Right cardiac atrium (tissue), 5 donors: ENCODE results near the gene CCDC117. TPM values are rescaled to one million over a fixed set of nuclear protein-coding genes. Genes with fewer than 3 reads are reported as not detected.
"Not testable (repeated sequence)": the region's sequence is repeated elsewhere in the genome, so short reads cannot be mapped to it uniquely, and the experiment has no call there.

ENCODE experiments used
- ATAC-seq, 2 donors: fragments of 200-7000 bp; cut with Tn5 transposase; one replicate each; pipeline versions ENCODE4 v1.8.0 to v1.9.1; 2020; ENCODE audit warnings: moderate library complexity in 2 of 2, mild to moderate bottlenecking in 1 of 2
- DNase-seq, 3 donors: peaks; one replicate each; pipeline ENCODE4 v3.0.0-alpha.2; 2020
- H3K27ac ChIP-seq: one replicate; pipeline ENCODE4 v1.5.1; 2013; ENCODE audit warnings: mild to moderate bottlenecking, low read length, control low read depth, moderate library complexity
- H3K27me3 ChIP-seq: one replicate; pipeline ENCODE4 v1.6.1; 2013; ENCODE audit not compliant: control insufficient read depth, insufficient read depth
- H3K4me1 ChIP-seq: one replicate; pipeline ENCODE4 v1.6.1; 2013; ENCODE audit warnings: low read length; ENCODE audit not compliant: control insufficient read depth, insufficient read depth
- H3K4me3 ChIP-seq: one replicate; pipeline ENCODE4 v1.5.1; 2013; ENCODE audit warnings: low read length, control low read depth
- H3K9me3 ChIP-seq: one replicate; pipeline ENCODE4 v1.6.1; 2013; ENCODE audit warnings: low read length; ENCODE audit not compliant: control insufficient read depth
- WGBS: extraction: QIAGEN DNeasy Blood & Tissue Kit; methylation state at CpG from one replicate; pipeline ENCODE4 v1.1.7; 2013; 5-methylcytosine and 5-hydroxymethylcytosine counted together
- intact Hi-C, 4 donors: fragments of 100-400 bp; cut with DNase I; formaldehyde crosslinking; loops; one replicate each; pipeline versions ENCODE4 v1.11.0 to v1.14.0; 2022 to 2023
- polyA plus RNA-seq: library from polyadenylated mRNA; stranded (reverse); fragments of 200-250 nt; gene quantifications from one replicate; pipeline ENCODE4 v1.2.3, GENCODE V29; 2013
- total RNA-seq, 4 donors: library from RNA; stranded (reverse); fragmentation: NEBNext Ultra II Directional; extraction: Animal tissue kit (Norgen Biotek cat#: 25700); gene quantifications; one replicate each; pipeline ENCODE4 v1.2.1, GENCODE V29; 2021
- donor health status: healthy with polysubstance abuse.
- donor health status: DM: no; HTN: yes; CAD: no.
- donor health status: DM: no; HTN: no; CAD: no.
- donor health status: DM: no; HTN: yes; CAD: no; lungs with severe emphysema.
- donor health status: DM: yes; HTN: yes; CAD: no.

Gene CCDC117
- total and polyA plus RNA-seq, 5 donors: 6.6 to 14.0 (median 13.3) TPM

DNA sequence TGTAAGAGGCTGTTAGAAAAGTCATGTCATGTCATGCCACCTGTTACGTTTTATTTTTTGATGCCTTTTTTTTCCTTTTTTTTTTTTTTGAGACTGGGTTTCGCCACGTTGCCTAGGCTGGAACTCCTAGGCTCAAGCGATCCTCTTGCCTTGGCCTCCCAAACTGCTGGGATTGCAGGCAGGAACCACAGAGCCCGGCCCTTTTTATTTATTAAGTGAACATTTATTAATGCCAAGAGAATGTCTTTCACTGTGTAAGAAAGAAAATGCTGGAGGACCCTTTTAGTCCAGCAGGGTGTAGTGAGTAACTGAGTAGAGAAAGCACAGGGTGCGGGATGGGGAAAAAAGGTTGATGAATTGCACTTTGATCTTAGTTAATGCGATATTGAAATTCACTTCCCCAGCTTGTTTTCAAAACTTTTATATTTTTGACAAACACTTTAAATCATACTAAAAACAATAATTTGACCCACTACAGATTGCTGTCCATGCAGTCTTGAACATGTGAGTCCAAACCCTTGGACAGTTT, 30.2 kb downstream of the CCDC117 start:
- WGBS: 79% methylated on average over 7 of the region's 7 CpGs
- DNase-seq (no peak), ATAC-seq (no peak)
- Histone ChIP-seq H3K9me3 (no peaks in the 10 kb centered on the region), H3K27ac (no peak overlapping the region), H3K4me1 (no peaks in the 10 kb centered on the region), H3K27me3 (no peaks in the 10 kb centered on the region), H3K4me3 (no peak overlapping the region)
- intact Hi-C loops: no loop called here

DNA sequence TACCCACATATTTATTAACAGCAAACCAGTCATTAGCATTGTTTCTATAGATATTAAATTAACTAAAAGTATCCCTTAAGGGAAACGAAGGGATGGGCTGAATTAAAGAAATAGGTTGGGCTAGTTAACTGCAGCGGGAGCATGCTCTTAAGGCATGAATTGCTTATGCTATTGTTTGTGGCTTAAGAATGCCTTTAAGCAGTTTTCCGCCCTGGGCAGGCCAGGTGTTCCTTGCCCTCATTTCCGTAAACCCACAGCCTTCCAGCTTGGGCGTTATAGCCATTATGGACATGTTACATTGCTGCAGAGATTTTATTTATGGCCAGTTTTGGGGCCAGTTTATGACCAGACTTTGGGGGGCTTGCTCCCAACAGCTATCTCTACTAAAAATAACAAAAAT, 32.9 kb downstream of the CCDC117 start:
- intact Hi-C loops, DNase-seq, H3K4me3 ChIP-seq, H3K9me3 ChIP-seq, H3K27ac ChIP-seq, H3K4me1 ChIP-seq, H3K27me3 ChIP-seq, ATAC-seq: not testable (repeated sequence)
- 93% methylated on average over 5 of the region's 5 CpGs for WGBS

DNA sequence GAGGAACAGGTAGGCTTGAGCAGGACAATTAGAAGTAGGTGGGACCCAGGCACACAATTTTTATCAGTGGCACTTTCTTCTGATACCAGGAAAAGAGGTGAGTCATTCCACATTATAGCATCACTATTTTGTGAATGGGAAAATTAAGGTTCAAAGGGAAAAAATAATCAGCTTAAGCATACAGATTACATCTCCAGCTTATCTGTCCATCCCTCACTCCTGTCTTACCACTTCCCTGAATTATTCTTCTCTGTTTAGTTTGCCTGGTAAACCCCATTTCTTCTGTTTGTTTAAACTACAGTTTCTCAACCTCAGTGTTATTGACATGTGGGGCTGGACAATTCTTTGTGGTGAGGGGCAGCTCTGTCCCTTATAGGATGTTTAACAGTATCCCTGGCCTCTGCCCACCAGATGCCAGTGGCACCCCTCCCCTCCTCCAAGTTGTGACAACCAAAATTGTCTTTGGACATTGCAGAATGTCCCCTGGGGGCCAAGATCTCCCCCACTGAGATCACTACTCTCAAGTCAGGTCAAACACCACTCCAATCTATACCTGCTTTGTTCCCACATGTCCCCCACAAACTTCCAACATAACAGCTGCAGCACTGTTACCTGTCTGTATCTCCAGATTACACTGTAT, 36.3 kb downstream of the CCDC117 start:
- intact Hi-C loops: no loop called here
- ATAC-seq (no peak), DNase-seq (no peak)
- Histone ChIP-seq H3K9me3 (no peaks in the 10 kb centered on the region), H3K27me3 (no peaks in the 10 kb centered on the region), H3K4me3 (no peak overlapping the region), H3K27ac (no peak overlapping the region), H3K4me1 (no peaks in the 10 kb centered on the region)

DNA sequence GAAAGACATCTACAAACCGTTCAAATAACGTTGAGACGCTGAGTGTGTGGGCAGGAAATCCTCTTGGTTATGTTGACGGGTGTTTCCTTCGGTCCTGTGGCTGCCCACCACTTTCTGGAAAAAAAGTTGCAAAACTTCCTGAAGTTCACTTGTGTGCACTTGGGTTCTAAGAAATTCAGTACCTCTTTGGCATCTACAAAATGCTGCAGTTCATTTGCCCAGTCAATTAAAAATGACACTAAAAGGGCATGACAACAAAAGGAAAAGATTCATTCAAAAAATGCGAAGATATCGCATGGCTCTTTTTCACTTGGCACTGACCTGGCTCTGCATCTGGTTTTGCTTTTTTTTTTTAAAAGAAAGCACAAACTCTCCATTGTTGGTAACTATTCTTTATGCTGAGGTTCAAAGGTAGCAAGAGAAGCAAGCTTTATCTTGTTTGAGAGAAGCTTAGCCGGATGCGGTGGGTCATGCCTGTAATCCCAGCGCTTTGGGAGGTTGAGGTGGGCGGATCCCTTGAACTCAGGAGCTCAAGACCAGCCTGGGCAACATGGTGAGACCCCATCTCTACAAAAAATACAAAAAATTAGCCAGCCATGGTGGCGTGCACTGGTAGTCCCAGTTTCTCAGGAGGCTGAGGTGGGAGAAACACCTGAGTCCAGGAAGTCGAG, 38.5 kb downstream of the CCDC117 start:
- ATAC-seq (peak; percentile 39 to 61), DNase-seq (no peak)
- Histone ChIP-seq H3K4me3 (no peak overlapping the region), H3K4me1 (no peaks in the 10 kb centered on the region), H3K27ac (no peak overlapping the region), H3K27me3 (no peaks in the 10 kb centered on the region), H3K9me3 (no peaks in the 10 kb centered on the region)
- 72% methylated on average over 13 of the region's 13 CpGs for WGBS
- intact Hi-C loops: no loop called here

DNA sequence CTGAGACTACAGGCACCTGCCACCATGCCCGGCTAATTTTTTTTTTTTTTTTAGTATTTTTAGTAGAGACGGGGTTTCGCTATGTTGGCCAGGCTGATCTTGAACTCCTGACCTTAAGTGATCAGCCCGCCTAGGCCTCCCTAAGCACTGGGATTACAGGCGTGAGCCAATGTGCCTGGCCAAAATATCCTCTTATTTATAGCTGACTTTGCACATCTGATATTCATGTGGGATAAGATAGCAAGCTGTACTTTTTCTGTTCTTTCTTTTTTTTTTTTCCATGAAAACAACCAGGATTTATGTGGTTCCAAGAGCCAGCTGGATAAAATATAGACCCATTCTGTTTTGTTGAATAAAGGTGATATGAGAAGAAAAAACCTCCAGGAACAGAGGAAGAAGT, 40.0 kb downstream of the CCDC117 start:
- WGBS: 35% methylated on average over 5 of the region's 5 CpGs
- no peaks in the 10 kb centered on the region for H3K4me1 ChIP-seq
- no peak overlapping the region for H3K4me3 ChIP-seq
- H3K27me3 ChIP-seq: no peaks in the 10 kb centered on the region
- H3K27ac ChIP-seq: no peak overlapping the region
- ATAC-seq: peak in 1 of 2 donors; percentile 49
- no peaks in the 10 kb centered on the region for H3K9me3 ChIP-seq
- no peak for DNase-seq
- intact Hi-C loops: no loop called here

DNA sequence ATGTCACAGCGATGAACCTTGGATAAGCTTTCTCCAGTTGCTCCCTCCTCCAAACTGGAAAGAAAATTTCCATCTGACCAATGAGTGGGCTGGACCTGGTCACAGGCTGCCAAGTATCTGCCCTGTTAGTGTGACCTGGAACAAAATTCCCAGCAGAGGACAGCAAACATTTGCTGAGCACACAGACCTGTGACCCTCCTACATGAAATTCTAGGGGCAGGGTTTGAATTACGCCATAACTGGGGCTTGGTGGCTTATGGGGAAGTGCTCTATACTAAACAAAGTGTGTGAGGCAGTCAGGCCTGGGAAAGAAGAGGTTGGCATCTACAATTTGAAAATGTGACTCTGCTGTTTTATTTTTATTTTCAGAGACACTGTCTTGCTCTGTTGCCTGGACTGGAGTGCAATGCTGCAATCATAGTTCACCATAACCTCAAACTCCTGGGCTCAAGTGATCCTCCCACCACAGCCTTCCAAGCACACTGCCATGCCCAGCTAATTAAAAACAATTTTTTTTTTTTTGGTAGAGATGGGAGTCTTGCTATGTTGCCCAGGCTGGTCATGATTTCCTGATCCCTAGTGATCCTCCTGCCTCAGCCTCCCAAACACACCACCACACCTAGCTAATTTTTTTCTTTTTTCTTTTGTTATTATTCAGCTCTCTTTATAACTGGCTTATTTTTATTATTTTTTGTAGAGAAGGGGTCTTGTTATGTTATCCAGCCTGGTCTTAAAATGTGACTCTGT, 41.5 kb downstream of the CCDC117 start:
- Histone ChIP-seq H3K9me3 (no peaks in the 10 kb centered on the region), H3K27ac (peak overlapping the region; percentile 45), H3K4me1 (peaks cover 6% of the 10 kb centered on the region), H3K4me3 (no peak overlapping the region), H3K27me3 (no peaks in the 10 kb centered on the region)
- 79% methylated on average over 2 of the region's 2 CpGs for WGBS
- DNase-seq (no peak), ATAC-seq (peak; percentile 67 to 85)
- intact Hi-C loops: no loop called here

DNA sequence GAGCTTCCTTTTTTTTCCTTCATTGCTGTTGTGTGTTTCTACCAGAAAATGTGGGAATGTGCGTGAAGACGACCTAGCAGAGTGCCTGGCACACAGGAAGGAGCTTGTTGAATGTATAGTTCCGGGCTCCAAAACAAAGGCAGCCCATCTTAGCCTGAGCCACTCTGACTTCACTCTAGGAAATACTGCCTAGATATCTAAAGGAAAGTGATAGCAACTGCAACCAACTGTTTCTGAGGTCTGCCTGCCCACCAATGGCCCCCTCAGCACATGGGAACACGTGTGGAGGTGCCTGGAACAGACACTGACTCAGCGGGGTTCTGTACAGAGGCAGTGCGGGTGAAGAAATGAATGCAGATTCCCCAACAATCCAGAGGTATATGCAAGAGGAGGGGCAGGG, 42.6 kb downstream of the CCDC117 start:
- H3K9me3 ChIP-seq: no peaks in the 10 kb centered on the region
- ATAC-seq (no peak), DNase-seq (no peak)
- H3K4me1 ChIP-seq: peaks cover 6% of the 10 kb centered on the region
- H3K27me3 ChIP-seq: no peaks in the 10 kb centered on the region
- intact Hi-C loops: no loop called here
- no peak overlapping the region for H3K27ac ChIP-seq
- no peak overlapping the region for H3K4me3 ChIP-seq
- WGBS: 74% methylated on average over 6 of the region's 6 CpGs

DNA sequence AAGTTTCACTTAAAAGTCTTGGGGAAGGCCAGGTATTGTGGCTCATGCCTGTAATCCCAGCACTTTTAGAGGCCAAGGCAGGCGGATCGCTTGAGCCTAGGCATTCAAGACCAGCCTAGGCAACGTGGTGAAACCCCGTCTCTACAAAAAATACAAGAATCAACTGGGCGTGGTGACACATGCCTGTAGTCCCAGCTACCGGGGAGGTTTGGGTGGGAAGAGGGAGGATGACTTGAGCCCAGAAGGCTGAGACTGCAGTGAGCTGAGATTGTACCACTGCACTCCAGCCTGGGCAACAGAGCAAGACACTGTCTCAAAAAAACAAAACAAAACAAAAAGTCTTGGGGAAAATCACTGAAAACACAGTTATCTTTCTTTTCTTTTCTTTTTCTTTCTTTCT, 43.2 kb downstream of the CCDC117 start:
- intact Hi-C loops: no loop called here
- WGBS: 89% methylated on average over 6 of the region's 6 CpGs
- Histone ChIP-seq H3K4me3 (no peak overlapping the region), H3K27me3 (no peaks in the 10 kb centered on the region), H3K4me1 (peaks cover 6% of the 10 kb centered on the region), H3K9me3 (no peaks in the 10 kb centered on the region), H3K27ac (no peak overlapping the region)
- no peak for ATAC-seq
- no peak for DNase-seq

DNA sequence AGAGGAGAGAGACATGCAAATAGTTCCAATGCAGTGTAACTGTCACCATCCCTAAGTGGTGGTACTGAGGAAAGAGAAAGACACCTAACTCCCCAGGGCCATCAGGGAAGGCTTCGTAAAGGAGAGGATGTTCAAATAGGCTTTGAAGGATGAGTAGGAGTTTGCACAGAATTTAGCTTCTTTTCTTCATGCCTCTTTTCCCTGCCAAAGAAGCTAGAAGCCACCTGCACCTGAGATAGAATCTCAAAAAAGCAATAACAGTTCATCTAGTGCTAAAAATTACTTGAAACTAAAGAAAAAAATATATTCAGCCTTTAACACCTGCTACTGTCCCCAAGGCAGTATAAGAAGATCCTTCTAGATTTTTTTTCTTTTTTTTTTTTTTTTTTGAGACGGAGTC, 44.6 kb downstream of the CCDC117 start:
- Histone ChIP-seq H3K9me3 (no peaks in the 10 kb centered on the region), H3K27me3 (no peaks in the 10 kb centered on the region), H3K4me1 (peaks cover 6% of the 10 kb centered on the region), H3K4me3 (no peak overlapping the region), H3K27ac (no peak overlapping the region)
- ATAC-seq: no peak
- DNase-seq: no peak
- intact Hi-C loops: no loop called here
- 98% methylated on average over 2 of the region's 2 CpGs for WGBS

DNA sequence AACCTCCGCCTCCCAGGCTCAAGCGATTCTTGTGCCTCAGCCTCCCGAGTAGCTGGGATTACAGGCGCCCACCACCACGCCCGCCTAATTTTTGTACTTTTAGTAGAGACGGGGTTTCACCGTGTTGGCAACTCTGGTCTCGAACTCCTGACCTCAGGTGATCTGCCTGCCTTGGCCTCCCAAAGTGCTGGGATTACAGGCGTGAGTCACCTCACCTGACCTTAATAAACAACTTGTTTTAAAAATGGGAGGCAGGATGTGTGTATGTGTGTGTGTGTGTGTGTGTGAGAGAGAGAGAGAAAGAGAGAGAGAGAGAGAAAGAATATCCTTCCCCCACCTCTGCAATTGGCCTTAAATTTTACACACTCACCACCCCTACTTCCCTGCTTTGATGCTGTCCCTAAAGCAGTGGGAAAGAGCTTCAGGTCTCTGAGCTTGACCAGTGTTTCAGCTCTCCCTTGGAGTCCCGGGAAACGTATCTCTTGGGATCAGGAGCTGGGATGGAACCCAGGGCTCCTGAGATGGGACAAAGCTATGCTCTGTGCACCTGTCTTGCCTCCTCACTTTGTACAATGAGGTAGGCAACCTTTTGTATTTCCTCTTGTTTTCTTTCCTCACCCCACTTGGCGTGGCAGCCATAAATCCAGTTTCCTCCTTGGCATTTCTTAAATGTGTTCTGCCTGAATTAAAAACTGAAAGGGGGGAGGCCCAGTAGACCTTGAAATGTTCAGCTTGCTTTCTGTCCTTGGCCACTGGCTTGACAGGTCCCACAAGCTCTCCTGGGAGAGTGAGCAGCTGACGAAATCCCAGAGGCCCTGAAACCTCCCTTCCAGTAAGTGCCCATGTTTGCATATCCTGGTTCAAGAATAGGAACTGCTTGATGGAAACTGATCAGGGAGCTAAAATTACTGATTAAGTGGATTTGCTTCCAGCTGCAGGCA, 45.7 kb downstream of the CCDC117 start:
- Histone ChIP-seq H3K9me3 (no peaks in the 10 kb centered on the region), H3K4me1 (peaks cover 6% of the 10 kb centered on the region), H3K27me3 (no peaks in the 10 kb centered on the region), H3K27ac (no peak overlapping the region), H3K4me3 (no peak overlapping the region)
- 89% methylated on average over 14 of the region's 14 CpGs for WGBS
- intact Hi-C loops: no loop called here
- no peak for DNase-seq
- peak; percentile 44 to 55 for ATAC-seq
